GM23338 (cell line): ENCODE measurements around the gene CMSS1. TPM values are rescaled to one million over a fixed set of nuclear protein-coding genes. Genes with fewer than 3 reads are reported as not detected.

Experiments used
- ATAC-seq: fragments of 200-7000 bp; cut with Tn5 transposase; 3 replicates; pipeline ENCODE4 v1.9.1; 2020
- DNase-seq: peaks from one replicate; pipeline ENCODE4 v3.0.0-alpha.2; 2015; ENCODE audit warnings: low spot score
- H2AFZ ChIP-seq: fragments of 200-600 bp; sonication (generic); 2 replicates; pipeline ENCODE4 v1.8.0; 2016; ENCODE audit warnings: antibody characterized with exemption, mild to moderate bottlenecking, moderate library complexity
- H3F3A ChIP-seq: fragments of 200-600 bp; sonication (generic); replicated peaks from 2 replicates; pipeline ENCODE4 v1.8.0; 2017; ENCODE audit warnings: antibody characterized with exemption, mixed run types, low read depth
- H3K27ac ChIP-seq: fragments of 200-600 bp; sonication (generic); 2 replicates; pipeline ENCODE4 v1.6.1; 2016; ENCODE audit warnings: low read depth
- H3K27me3 ChIP-seq: fragments of 200-600 bp; sonication (generic); 2 replicates; pipeline ENCODE4 v1.8.0; 2016; ENCODE audit warnings: mild to moderate bottlenecking, mixed run types, moderate library complexity; ENCODE audit not compliant: insufficient read depth
- H3K36me3 ChIP-seq: fragments of 200-600 bp; sonication (generic); 2 replicates; pipeline ENCODE4 v1.8.0; 2016; ENCODE audit warnings: mild to moderate bottlenecking; ENCODE audit not compliant: insufficient read depth
- H3K4me1 ChIP-seq: fragments of 200-600 bp; sonication (generic); 2 replicates; pipeline ENCODE4 v1.8.0; 2016; ENCODE audit warnings: mild to moderate bottlenecking, moderate library complexity; ENCODE audit not compliant: insufficient read depth
- H3K4me2 ChIP-seq: fragments of 200-600 bp; sonication (generic); 2 replicates; pipeline ENCODE4 v1.7.1; 2017; ENCODE audit warnings: mixed run types
- H3K4me3 ChIP-seq: fragments of 200-600 bp; sonication (generic); 2 replicates; pipeline ENCODE4 v1.6.1; 2016; ENCODE audit warnings: mixed run types
- H3K79me2 ChIP-seq: fragments of 200-600 bp; sonication (generic); replicated peaks from 2 replicates; pipeline ENCODE4 v1.8.0; 2017; ENCODE audit warnings: mild to moderate bottlenecking; ENCODE audit not compliant: insufficient read depth
- H3K9me2 ChIP-seq: fragments of 200-600 bp; sonication (generic); 2 replicates; pipeline ENCODE4 v1.8.0; 2017; ENCODE audit not compliant: insufficient read depth
- H4K20me1 ChIP-seq: fragments of 200-600 bp; sonication (generic); replicated peaks from 2 replicates; pipeline ENCODE4 v1.8.0; 2017; ENCODE audit warnings: mild to moderate bottlenecking; ENCODE audit not compliant: insufficient read depth
- H3K27ac Mint-ChIP-seq: 2 replicates; pipeline ENCODE4 v1.8.0; 2020; ENCODE audit warnings: inconsistent platforms, mild to moderate bottlenecking, moderate library complexity, mixed read lengths
- H3K27me3 Mint-ChIP-seq: 3 replicates; pipeline ENCODE4 v1.8.0; 2022; ENCODE audit warnings: low read depth, mild to moderate bottlenecking, moderate library complexity, mixed read lengths, inconsistent platforms; ENCODE audit not compliant: insufficient read depth, poor library complexity
- H3K36me3 Mint-ChIP-seq: 3 replicates; pipeline ENCODE4 v1.8.0; 2021; ENCODE audit warnings: low read depth, mild to moderate bottlenecking, inconsistent platforms, moderate library complexity, mixed read lengths
- H3K4me1 Mint-ChIP-seq: 3 replicates; pipeline ENCODE4 v1.8.0; 2020; ENCODE audit warnings: mild to moderate bottlenecking, inconsistent platforms, mixed read lengths
- H3K4me3 Mint-ChIP-seq: 3 replicates; pipeline ENCODE4 v1.8.0; 2021; ENCODE audit warnings: moderate library complexity, mild to moderate bottlenecking, inconsistent platforms, mixed read lengths
- H3K9me3 Mint-ChIP-seq: 3 replicates; pipeline ENCODE4 v1.8.0; 2020; ENCODE audit warnings: moderate library complexity, mild to moderate bottlenecking, inconsistent platforms, mixed read lengths
- CREB1 ChIP-seq: fragments of 250-450 bp; sonication (Bioruptor Pico); IDR thresholded peaks from 2 replicates; pipeline ENCODE4 v1.5.0; 2020; ENCODE audit warnings: low read depth, mild to moderate bottlenecking, moderate library complexity
- EZH2 ChIP-seq: fragments of 200-600 bp; sonication (generic); IDR thresholded peaks from one replicate; pipeline ENCODE4 v1.8.0; 2017; ENCODE audit warnings: antibody characterized with exemption, mild to moderate bottlenecking, low read depth; ENCODE audit not compliant: unreplicated experiment
- EZH2phosphoT487 ChIP-seq: fragments of 200-600 bp; sonication (generic); IDR thresholded peaks from one replicate; pipeline ENCODE4 v1.8.1; 2018; ENCODE audit warnings: antibody characterized with exemption; ENCODE audit not compliant: unreplicated experiment
- JUNB ChIP-seq: IDR thresholded peaks from one replicate; pipeline ENCODE4 v1.6.1; 2016; ENCODE audit warnings: antibody characterized with exemption; ENCODE audit not compliant: unreplicated experiment
- NANOG ChIP-seq: IDR thresholded peaks from 2 replicates; pipeline ENCODE4 v1.6.1; 2016; ENCODE audit warnings: antibody characterized with exemption, borderline replicate concordance
- POLR2AphosphoS5 ChIP-seq: IDR thresholded peaks from 2 replicates; pipeline ENCODE4 v1.6.1; 2016; ENCODE audit warnings: antibody characterized with exemption, low read depth
- STAT1 ChIP-seq: IDR thresholded peaks from one replicate; pipeline ENCODE4 v1.6.1; 2016; ENCODE audit warnings: antibody characterized with exemption; ENCODE audit not compliant: unreplicated experiment
- ZNF114 ChIP-seq: fragments of 250-450 bp; sonication (Bioruptor Pico); IDR thresholded peaks from 2 replicates; pipeline ENCODE4 v1.5.0; 2020; ENCODE audit warnings: mild to moderate bottlenecking, moderate library complexity
- ZNF331 ChIP-seq: fragments of 250-450 bp; sonication (Bioruptor Pico); IDR thresholded peaks from 2 replicates; pipeline ENCODE4 v1.5.0; 2020; ENCODE audit warnings: low read depth, mild to moderate bottlenecking, moderate library complexity
- polyA plus RNA-seq: library from polyadenylated mRNA; unstranded; fragments of >200 nt; fragmentation: Nextera tagmentation; extraction: Ambion mirVana; gene quantifications from 2 replicates; pipeline ENCODE4 v1.2.1, GENCODE V29; 2016
- total RNA-seq: library from RNA; depleted of rRNA; stranded (reverse); fragments of >200 nt; shearing (Covaris generic); gene quantifications from 2 replicates; pipeline ENCODE4 v1.2.3, GENCODE V29; 2014
- TF ChIP-seq, protein P1 (sequence below): IDR thresholded peaks from 2 replicates; pipeline ENCODE4 v1.6.1; 2016; ENCODE audit warnings: antibody characterized with exemption
- TF ChIP-seq, protein P2 (sequence below): IDR thresholded peaks from one replicate; pipeline ENCODE4 v1.6.1; 2018; ENCODE audit warnings: antibody characterized with exemption; ENCODE audit not compliant: unreplicated experiment
- TF ChIP-seq, protein P3 (sequence below), 2 experiments: fragments of 200-600 bp in 1 of 2; sonication (generic) in 1 of 2; conservative IDR thresholded peaks; 2 replicates each; pipeline versions ENCODE4 v1.5.1 to v1.6.1; 2016 to 2017; ENCODE audit warnings: antibody characterized with exemption in 2 of 2, low read depth in 2 of 2, mild to moderate bottlenecking in 2 of 2, moderate library complexity in 1 of 2
- TF ChIP-seq, protein P4 (sequence below): fragments of 250-450 bp; sonication (Bioruptor Pico); IDR thresholded peaks from 2 replicates; pipeline ENCODE4 v1.5.0; 2020; ENCODE audit warnings: mild to moderate bottlenecking, moderate library complexity

The CMSS1 gene
- total and polyA plus RNA-seq, 2 experiments from 2014 or later, result 39.4 to 187 TPM

DNA sequence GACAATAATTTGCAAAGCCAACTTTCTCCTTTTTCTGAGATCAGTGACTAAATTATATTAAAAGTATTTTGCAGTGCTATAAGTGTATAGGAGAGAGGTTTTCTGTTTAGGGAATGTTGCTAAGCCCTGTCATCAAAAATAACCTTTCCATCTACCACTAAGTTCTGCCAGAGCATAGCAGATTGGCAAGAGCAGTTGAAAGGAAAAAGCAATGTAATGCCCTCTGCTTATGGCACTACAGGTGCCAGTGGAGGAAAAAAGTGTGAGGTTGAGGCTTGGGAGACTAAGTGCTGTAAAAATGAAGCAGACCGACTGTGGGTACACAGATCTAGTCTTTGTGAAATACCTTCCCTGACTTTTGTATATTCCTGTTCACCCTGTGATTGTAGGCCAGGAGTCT is 285.1 kb downstream of the CMSS1 start:
- no peak overlapping the region; the same call in 1 of the 2 replicates for H3K27ac Mint-ChIP-seq
- H3K4me1 Mint-ChIP-seq, result peaks cover 39% of the 10 kb centered on the region; the same call in 2 of the 3 replicates
- peaks cover 1% of the 10 kb centered on the region for H3K27me3 Mint-ChIP-seq
- H3K27ac ChIP-seq, result no peak overlapping the region
- no peaks in the 10 kb centered on the region for H3K9me2 ChIP-seq
- no peak overlapping the region for H3K4me2 ChIP-seq
- H3K36me3 Mint-ChIP-seq, result no peaks in the 10 kb centered on the region; the same call in 2 of the 3 replicates
- H3K4me3 Mint-ChIP-seq, result no peak overlapping the region
- no peak for DNase-seq
- H4K20me1 ChIP-seq, result no peaks in the 10 kb centered on the region
- no peak overlapping the region for H3K4me3 ChIP-seq
- no peaks in the 10 kb centered on the region for H3K9me3 Mint-ChIP-seq
- H2AFZ ChIP-seq, result no peak overlapping the region
- H3K79me2 ChIP-seq, result no peaks in the 10 kb centered on the region
- no peaks in the 10 kb centered on the region for H3K27me3 ChIP-seq
- H3F3A ChIP-seq, result no peaks in the 10 kb centered on the region
- no peak for ATAC-seq
- H3K36me3 ChIP-seq, result no peaks in the 10 kb centered on the region
- 0 out of 2 replicates have a peak, but pooled peaks cover 7% of the 10 kb centered on the region for H3K4me1 ChIP-seq
- TF ChIP-seq EZH2phosphoT487, result no peak
- no peak for TF ChIP-seq ZNF114
- no peak for TF ChIP-seq NANOG
- TF ChIP-seq EZH2, result no peak
- TF ChIP-seq ZNF331 (CRISPR knock-in tag), result no peak
- no peak for TF ChIP-seq CREB1 (CRISPR knock-in tag)
- TF ChIP-seq, protein P1, sequence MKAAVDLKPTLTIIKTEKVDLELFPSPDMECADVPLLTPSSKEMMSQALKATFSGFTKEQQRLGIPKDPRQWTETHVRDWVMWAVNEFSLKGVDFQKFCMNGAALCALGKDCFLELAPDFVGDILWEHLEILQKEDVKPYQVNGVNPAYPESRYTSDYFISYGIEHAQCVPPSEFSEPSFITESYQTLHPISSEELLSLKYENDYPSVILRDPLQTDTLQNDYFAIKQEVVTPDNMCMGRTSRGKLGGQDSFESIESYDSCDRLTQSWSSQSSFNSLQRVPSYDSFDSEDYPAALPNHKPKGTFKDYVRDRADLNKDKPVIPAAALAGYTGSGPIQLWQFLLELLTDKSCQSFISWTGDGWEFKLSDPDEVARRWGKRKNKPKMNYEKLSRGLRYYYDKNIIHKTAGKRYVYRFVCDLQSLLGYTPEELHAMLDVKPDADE, result no peak
- TF ChIP-seq, protein P2, sequence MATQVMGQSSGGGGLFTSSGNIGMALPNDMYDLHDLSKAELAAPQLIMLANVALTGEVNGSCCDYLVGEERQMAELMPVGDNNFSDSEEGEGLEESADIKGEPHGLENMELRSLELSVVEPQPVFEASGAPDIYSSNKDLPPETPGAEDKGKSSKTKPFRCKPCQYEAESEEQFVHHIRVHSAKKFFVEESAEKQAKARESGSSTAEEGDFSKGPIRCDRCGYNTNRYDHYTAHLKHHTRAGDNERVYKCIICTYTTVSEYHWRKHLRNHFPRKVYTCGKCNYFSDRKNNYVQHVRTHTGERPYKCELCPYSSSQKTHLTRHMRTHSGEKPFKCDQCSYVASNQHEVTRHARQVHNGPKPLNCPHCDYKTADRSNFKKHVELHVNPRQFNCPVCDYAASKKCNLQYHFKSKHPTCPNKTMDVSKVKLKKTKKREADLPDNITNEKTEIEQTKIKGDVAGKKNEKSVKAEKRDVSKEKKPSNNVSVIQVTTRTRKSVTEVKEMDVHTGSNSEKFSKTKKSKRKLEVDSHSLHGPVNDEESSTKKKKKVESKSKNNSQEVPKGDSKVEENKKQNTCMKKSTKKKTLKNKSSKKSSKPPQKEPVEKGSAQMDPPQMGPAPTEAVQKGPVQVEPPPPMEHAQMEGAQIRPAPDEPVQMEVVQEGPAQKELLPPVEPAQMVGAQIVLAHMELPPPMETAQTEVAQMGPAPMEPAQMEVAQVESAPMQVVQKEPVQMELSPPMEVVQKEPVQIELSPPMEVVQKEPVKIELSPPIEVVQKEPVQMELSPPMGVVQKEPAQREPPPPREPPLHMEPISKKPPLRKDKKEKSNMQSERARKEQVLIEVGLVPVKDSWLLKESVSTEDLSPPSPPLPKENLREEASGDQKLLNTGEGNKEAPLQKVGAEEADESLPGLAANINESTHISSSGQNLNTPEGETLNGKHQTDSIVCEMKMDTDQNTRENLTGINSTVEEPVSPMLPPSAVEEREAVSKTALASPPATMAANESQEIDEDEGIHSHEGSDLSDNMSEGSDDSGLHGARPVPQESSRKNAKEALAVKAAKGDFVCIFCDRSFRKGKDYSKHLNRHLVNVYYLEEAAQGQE, result no peak
- TF ChIP-seq, protein P3, sequence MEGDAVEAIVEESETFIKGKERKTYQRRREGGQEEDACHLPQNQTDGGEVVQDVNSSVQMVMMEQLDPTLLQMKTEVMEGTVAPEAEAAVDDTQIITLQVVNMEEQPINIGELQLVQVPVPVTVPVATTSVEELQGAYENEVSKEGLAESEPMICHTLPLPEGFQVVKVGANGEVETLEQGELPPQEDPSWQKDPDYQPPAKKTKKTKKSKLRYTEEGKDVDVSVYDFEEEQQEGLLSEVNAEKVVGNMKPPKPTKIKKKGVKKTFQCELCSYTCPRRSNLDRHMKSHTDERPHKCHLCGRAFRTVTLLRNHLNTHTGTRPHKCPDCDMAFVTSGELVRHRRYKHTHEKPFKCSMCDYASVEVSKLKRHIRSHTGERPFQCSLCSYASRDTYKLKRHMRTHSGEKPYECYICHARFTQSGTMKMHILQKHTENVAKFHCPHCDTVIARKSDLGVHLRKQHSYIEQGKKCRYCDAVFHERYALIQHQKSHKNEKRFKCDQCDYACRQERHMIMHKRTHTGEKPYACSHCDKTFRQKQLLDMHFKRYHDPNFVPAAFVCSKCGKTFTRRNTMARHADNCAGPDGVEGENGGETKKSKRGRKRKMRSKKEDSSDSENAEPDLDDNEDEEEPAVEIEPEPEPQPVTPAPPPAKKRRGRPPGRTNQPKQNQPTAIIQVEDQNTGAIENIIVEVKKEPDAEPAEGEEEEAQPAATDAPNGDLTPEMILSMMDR (conservative IDR thresholded peaks at IDR 0.05; ENCODE audit: low read depth in 2 of 2), result no peak
- no peak for TF ChIP-seq STAT1
- TF ChIP-seq JUNB, result no peak
- TF ChIP-seq POLR2AphosphoS5, result no peak
- TF ChIP-seq, protein P4, sequence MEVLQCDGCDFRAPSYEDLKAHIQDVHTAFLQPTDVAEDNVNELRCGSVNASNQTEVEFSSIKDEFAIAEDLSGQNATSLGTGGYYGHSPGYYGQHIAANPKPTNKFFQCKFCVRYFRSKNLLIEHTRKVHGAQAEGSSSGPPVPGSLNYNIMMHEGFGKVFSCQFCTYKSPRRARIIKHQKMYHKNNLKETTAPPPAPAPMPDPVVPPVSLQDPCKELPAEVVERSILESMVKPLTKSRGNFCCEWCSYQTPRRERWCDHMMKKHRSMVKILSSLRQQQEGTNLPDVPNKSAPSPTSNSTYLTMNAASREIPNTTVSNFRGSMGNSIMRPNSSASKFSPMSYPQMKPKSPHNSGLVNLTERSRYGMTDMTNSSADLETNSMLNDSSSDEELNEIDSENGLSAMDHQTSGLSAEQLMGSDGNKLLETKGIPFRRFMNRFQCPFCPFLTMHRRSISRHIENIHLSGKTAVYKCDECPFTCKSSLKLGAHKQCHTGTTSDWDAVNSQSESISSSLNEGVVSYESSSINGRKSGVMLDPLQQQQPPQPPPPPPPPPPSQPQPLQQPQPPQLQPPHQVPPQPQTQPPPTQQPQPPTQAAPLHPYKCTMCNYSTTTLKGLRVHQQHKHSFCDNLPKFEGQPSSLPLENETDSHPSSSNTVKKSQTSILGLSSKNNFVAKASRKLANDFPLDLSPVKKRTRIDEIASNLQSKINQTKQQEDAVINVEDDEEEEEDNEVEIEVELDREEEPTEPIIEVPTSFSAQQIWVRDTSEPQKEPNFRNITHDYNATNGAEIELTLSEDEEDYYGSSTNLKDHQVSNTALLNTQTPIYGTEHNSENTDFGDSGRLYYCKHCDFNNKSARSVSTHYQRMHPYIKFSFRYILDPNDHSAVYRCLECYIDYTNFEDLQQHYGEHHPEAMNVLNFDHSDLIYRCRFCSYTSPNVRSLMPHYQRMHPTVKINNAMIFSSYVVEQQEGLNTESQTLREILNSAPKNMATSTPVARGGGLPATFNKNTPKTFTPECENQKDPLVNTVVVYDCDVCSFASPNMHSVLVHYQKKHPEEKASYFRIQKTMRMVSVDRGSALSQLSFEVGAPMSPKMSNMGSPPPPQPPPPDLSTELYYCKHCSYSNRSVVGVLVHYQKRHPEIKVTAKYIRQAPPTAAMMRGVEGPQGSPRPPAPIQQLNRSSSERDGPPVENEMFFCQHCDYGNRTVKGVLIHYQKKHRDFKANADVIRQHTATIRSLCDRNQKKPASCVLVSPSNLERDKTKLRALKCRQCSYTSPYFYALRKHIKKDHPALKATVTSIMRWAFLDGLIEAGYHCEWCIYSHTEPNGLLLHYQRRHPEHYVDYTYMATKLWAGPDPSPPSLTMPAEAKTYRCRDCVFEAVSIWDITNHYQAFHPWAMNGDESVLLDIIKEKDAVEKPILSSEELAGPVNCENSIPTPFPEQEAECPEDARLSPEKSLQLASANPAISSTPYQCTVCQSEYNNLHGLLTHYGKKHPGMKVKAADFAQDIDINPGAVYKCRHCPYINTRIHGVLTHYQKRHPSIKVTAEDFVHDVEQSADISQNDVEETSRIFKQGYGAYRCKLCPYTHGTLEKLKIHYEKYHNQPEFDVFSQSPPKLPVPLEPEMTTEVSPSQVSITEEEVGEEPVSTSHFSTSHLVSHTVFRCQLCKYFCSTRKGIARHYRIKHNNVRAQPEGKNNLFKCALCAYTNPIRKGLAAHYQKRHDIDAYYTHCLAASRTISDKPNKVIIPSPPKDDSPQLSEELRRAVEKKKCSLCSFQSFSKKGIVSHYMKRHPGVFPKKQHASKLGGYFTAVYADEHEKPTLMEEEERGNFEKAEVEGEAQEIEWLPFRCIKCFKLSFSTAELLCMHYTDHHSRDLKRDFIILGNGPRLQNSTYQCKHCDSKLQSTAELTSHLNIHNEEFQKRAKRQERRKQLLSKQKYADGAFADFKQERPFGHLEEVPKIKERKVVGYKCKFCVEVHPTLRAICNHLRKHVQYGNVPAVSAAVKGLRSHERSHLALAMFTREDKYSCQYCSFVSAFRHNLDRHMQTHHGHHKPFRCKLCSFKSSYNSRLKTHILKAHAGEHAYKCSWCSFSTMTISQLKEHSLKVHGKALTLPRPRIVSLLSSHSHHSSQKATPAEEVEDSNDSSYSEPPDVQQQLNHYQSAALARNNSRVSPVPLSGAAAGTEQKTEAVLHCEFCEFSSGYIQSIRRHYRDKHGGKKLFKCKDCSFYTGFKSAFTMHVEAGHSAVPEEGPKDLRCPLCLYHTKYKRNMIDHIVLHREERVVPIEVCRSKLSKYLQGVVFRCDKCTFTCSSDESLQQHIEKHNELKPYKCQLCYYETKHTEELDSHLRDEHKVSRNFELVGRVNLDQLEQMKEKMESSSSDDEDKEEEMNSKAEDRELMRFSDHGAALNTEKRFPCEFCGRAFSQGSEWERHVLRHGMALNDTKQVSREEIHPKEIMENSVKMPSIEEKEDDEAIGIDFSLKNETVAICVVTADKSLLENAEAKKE (CRISPR knock-in tag), result no peak
